ENCODE results near the gene FADS2.

Gene FADS2

GRCh38 chr11:61847914-61848581 is 19.9 kb downstream of the FADS2 start:
- no peak for DNase-seq

- DNase-seq = no peak
Observed at GRCh38 chr11:61848631-61849030, 20.5 kb downstream of the FADS2 start.

DNA sequence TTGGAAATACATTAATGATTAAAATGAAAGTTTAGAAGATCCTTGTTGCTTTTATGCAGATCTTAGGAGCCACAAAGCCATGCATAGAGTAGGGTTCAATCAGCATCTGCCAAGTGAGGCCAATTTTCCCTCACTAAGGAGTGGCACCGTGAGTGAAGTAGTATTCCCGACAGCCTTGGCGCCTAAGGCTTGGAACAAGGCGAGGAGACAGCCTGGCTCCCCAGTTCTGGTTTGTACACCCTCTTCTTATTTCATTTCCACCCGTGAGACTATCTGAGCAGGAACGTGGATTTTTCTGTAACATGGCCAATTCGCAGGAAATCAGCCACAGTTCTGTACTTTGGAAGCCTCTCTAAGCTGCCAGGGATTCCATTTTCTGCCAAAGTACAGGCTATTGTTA is 22.6 kb downstream of the FADS2 start:
- DNase-seq = no peak

DNA sequence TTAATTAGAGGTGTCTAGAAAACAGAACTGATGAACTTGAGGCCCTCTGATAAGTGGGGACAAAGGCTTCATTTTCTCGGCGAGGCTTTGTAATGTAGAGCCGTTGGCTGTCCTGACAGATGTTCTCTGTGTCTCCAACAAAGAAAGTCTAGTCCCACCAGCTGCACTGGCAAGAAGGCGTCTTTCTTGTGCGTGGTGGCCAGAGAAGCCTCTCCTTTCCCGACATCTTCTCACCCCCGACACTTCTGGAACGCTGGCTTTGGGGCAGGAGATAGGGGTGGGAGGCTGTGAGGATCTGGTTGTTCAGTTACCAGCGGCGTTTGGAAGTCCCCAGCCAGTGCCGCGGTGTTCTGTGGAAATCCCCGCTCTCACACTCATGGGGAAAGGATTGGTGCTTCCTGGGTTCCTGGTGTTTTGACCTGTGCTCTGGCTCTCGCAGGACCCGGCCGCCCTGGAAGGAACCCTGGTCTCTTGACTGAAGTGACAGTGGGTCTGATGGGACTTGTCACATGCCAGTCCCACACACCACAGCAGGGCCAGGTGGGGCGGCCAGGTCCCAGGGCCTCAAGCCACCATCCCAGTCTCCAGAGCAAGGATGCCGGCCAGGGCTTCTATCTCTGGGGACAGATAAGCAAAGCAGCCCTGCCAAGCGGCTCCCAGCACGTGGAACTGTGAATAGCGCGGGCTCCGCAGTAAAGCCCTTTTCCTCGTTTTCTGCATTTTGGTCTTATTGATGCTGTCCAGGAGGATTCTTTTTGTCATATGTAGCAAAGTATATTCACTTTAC is 23.2 kb downstream of the FADS2 start:
- no peak for DNase-seq

GRCh38 chr11:61851900-61852295 is 23.8 kb downstream of the FADS2 start:
- no peak for DNase-seq

GRCh38 chr11:61853698-61854169 is 25.6 kb downstream of the FADS2 start:
- no peak for DNase-seq

- no peak for DNase-seq
Observed at GRCh38 chr11:61854206-61854895, 26.3 kb downstream of the FADS2 start.

- no peak for DNase-seq
Observed at GRCh38 chr11:61854966-61855714, 27.0 kb downstream of the FADS2 start.

- DNase-seq = no peak
Observed at GRCh38 chr11:61855939-61856680, 28.0 kb downstream of the FADS2 start.

DNA sequence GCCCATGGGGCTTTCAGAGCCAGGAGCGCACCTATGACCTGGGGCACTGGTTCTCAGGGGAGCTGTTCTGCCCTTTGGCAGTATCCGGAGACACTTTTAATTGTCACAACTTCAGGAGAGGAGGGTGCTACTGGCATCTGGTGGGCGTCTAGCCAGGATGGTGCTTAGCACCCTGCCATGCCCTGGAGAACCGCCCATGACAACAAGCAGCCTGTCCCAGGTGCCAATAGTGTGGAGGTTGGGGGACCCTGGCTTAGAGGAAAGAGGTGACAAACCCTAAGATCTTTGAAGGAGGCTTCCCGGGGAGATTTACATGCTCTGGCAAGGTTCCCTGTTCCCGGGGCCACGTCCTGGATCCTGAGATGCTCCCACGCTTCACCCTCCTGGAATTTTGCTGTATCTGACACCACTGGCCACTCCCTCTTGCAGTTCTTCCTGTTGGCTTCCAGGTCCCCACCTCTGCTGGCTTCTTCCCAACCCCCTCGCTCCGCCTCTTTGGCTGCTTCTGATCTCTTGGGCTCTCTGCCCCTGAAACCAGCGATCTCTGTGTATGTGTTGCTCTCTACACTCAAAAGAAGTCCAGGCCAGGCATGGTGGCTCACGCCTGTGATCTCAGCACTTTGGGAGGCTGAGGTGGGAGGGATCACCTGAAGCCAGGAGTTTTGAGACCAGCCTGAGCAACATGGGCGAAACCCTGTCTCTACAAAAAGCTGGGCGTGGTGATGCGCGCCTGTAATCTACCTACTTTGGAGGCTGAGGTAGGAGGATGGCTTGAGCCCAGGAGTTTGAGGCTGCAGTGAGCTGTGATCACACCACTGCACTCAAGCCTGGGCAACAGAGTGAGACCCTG is 32.2 kb downstream of the FADS2 start:
- no peak for DNase-seq

DNA sequence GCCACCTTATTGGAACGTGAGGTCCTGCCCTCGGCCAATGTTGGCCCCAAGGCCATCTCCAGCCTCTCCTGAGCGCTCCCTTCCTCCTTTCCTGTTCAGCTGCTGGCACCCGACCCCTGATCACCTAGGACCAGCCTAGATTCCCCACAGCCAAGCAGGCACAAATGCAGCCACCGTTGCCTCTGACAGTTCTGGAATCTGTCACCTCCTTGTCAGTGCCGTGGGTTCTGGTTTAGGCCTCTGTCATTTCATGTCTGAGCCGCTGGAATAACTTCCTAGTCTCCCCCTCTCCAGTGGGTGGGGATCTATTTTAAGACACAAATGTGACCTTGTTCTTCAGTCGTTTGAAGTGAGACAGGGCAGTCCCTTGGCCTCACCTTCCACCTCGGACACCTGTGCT is 33.5 kb downstream of the FADS2 start:
- no peak for DNase-seq

- DNase-seq = no peak
Observed at GRCh38 chr11:61862714-61863547, 34.8 kb downstream of the FADS2 start.

DNA sequence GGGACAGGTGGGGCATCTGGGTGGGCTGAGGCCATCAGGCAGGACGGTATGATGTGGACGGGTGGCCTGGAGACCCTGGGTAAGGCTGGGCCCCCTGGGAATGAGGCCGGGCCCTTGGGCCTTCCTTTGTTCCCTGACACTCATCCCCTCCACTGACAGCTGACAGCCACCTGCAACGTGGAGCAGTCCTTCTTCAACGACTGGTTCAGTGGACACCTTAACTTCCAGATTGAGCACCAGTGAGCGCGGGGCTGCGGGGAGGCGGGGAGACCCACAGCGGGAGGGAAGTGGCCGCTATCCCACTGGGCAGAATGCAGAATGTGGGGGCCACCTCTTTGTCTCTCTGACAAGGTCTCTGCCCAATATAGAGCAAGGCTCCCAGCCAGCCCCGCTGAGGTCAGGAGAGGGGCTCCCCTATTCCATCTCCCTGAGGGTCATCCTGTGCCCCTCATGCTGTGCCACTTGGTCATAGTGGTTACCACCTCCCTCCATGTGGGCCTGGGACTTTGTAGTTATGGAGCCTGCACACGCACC is 35.5 kb downstream of the FADS2 start:
- DNase-seq = no peak

- no peak for DNase-seq
Observed at GRCh38 chr11:61864814-61865775, 37.0 kb downstream of the FADS2 start.

DNA sequence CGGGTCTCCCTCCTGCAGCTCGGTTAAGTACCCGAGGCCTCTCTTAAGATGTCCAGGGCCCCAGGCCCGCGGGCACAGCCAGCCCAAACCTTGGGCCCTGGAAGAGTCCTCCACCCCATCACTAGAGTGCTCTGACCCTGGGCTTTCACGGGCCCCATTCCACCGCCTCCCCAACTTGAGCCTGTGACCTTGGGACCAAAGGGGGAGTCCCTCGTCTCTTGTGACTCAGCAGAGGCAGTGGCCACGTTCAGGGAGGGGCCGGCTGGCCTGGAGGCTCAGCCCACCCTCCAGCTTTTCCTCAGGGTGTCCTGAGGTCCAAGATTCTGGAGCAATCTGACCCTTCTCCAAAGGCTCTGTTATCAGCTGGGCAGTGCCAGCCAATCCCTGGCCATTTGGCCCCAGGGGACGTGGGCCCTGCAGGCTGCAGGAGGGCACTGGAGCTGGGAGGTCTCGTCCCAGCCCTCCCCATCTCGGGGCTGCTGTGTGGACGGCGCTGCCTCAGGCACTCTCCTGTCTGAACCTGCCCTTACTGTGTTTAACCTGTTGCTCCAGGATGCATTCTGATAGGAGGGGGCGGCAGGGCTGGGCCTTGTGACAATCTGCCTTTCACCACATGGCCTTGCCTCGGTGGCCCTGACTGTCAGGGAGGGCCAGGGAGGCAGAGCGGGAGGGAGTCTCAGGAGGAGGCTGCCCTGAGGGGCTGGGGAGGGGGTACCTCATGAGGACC is 38.3 kb downstream of the FADS2 start:
- DNase-seq = no peak

DNA sequence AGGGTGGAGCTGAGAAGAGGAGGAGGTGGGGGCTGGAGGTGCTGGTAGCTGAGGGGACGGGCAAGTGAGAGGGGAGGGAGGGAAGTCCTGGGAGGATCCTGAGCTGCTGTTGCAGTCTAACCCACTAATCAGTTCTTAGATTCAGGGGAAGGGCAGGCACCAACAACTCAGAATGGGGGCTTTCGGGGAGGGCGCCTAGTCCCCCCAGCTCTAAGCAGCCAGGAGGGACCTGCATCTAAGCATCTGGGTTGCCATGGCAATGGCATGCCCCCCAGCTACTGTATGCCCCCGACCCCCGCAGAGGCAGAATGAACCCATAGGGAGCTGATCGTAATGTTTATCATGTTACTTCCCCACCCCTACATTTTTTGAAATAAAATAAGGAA is 38.9 kb downstream of the FADS2 start:
- DNase-seq = no peak

- no peak for DNase-seq
Observed at GRCh38 chr11:61868571-61869428, 40.7 kb downstream of the FADS2 start.

Measured in activated gamma-delta T cell (primary cell).